ENCODE measurements around the gene CEMIP.

CEMIP gene

GRCh38 chr15:80830677-80831076, 51.5 kb downstream of the CEMIP start:
- no peak for DNase-seq

GRCh38 chr15:80831192-80831591, 52.0 kb downstream of the CEMIP start:
- no peak for DNase-seq

GRCh38 chr15:80831606-80832224, 52.5 kb downstream of the CEMIP start:
- no peak for DNase-seq

- no peak for DNase-seq
These were observed 53.5 kb downstream of the CEMIP start for GRCh38 chr15:80832686-80833085.

- no peak for DNase-seq
These were observed 55.2 kb downstream of the CEMIP start for GRCh38 chr15:80834402-80834801.

- no peak for DNase-seq
These were observed 55.7 kb downstream of the CEMIP start for GRCh38 chr15:80834906-80835305.

- DNase-seq, result no peak
These were observed 56.2 kb downstream of the CEMIP start for GRCh38 chr15:80835336-80835735.

- DNase-seq, result no peak
These were observed 57.1 kb downstream of the CEMIP start for GRCh38 chr15:80836223-80836622.

GRCh38 chr15:80837006-80837405, 57.8 kb downstream of the CEMIP start:
- no peak for DNase-seq

GRCh38 chr15:80838012-80838411, 58.8 kb downstream of the CEMIP start:
- no peak for DNase-seq

GRCh38 chr15:80838666-80839065, 59.5 kb downstream of the CEMIP start:
- DNase-seq, result no peak

- no peak for DNase-seq
These were observed 60.6 kb downstream of the CEMIP start for GRCh38 chr15:80839764-80840130.

GRCh38 chr15:80840182-80841130, 61.3 kb downstream of the CEMIP start:
- DNase-seq, result no peak

GRCh38 chr15:80841541-80841940, 62.4 kb downstream of the CEMIP start:
- DNase-seq, result no peak

GRCh38 chr15:80844011-80844732, 65.0 kb downstream of the CEMIP start:
- DNase-seq, result peak; percentile 60

- DNase-seq, result no peak
These were observed 67.1 kb downstream of the CEMIP start for GRCh38 chr15:80846031-80846815.

- DNase-seq, result no peak
These were observed 70.1 kb downstream of the CEMIP start for GRCh38 chr15:80849308-80849707.

- DNase-seq, result no peak
These were observed 71.8 kb downstream of the CEMIP start for GRCh38 chr15:80850941-80851451.

GRCh38 chr15:80852676-80853075, 73.5 kb downstream of the CEMIP start:
- DNase-seq, result no peak

GRCh38 chr15:80854104-80854503, 74.9 kb downstream of the CEMIP start:
- no peak for DNase-seq

- DNase-seq, result no peak
These were observed 76.0 kb downstream of the CEMIP start for GRCh38 chr15:80855206-80855605.

- no peak for DNase-seq
These were observed 77.2 kb downstream of the CEMIP start for GRCh38 chr15:80856400-80856799.
